Pancreas (tissue), 10 donors: Measurements from ENCODE around the gene TAX1BP3. TPM values are rescaled to one million over a fixed set of nuclear protein-coding genes. Genes with fewer than 3 reads are reported as not detected.

Experiments
- ATAC-seq, 4 donors: fragments of 200-7000 bp; cut with Tn5 transposase; one replicate each; pipeline versions ENCODE4 v1.8.0 to v1.9.1; 2020; ENCODE audit warnings: mild to moderate bottlenecking in 4 of 4, moderate library complexity in 4 of 4
- DNase-seq, 6 donors: peaks; one replicate each; pipeline ENCODE4 v3.0.0-alpha.2; 2020
- FAIRE-seq: peaks from 2 replicates; lab custom pipeline; 2012; peaks lifted over from hg19 to GRCh38; lab: Jason Lieb, UNC
- H3K27ac ChIP-seq, 4 donors: fragments of 200-600 bp; sonication (generic); 1 replicate in 3 of 4; 2 replicates in 1 of 4; pipeline versions ENCODE4 v1.5.0 to v1.8.0; 2020
- H3K27me3 ChIP-seq, 4 donors: fragments of 200-600 bp; one replicate each; pipeline ENCODE4 v1.8.0; 2021
- H3K36me3 ChIP-seq, 3 donors: fragments of 200-600 bp; sonication (generic) in 1 of 3; one replicate each; pipeline versions ENCODE4 v1.5.0 to v1.8.0; 2020 to 2021
- H3K4me1 ChIP-seq, 3 donors: fragments of 200-600 bp; one replicate each; pipeline ENCODE4 v1.8.0; 2021
- H3K4me3 ChIP-seq, 4 donors: fragments of 200-600 bp; sonication (generic) in 2 of 4; one replicate each; pipeline versions ENCODE4 v1.5.0 to v1.8.0; 2020 to 2021
- H3K9me3 ChIP-seq, 4 donors: fragments of 200-600 bp; one replicate each; pipeline ENCODE4 v1.8.0; 2021
- WGBS, 2 donors: extraction: QIAGEN DNeasy Blood & Tissue Kit; methylation state at CpG; one replicate each; pipeline ENCODE4 v1.1.7; 2013; 5-methylcytosine and 5-hydroxymethylcytosine counted together
- intact Hi-C, 3 donors: fragments of 100-400 bp; cut with DNase I; formaldehyde crosslinking; loops; one replicate each; pipeline versions ENCODE4 v1.11.1 to v1.14.2; 2022
- polyA plus RNA-seq, 2 donors: library from polyadenylated mRNA; stranded (reverse); fragments of 200-250 nt; gene quantifications; one replicate each; pipeline ENCODE4 v1.2.3, GENCODE V29; 2013
- total RNA-seq, 6 donors: library from RNA; stranded (reverse); fragmentation: NEBNext Ultra II Directional in 4 of 6; extraction: Animal tissue kit (Norgen Biotek cat#: 25700) in 4 of 6; gene quantifications; one replicate each; pipeline versions ENCODE4 v1.2.1 to v1.2.4, GENCODE V29; 2021 to 2023
- TF ChIP-seq, protein P1 (sequence below), 4 donors: fragments of 200-600 bp; sonication (generic) in 3 of 4; IDR thresholded peaks; one replicate each; pipeline versions ENCODE4 v1.5.0 to v1.8.0; 2021; ENCODE audit warnings: antibody characterized with exemption in 4 of 4
- donor health status: healthy with polysubstance abuse.
- donor health status: DM: no; HTN: no; CAD: no; lungs with moderate emphysema.
- donor health status: DM: no; HTN: no; CAD: no.
- donor health status: control.
- donor health status: control.
- donor health status: Bipolar disorder and iron deficiency.
- donor health status: DM: yes; HTN: yes; CAD: no.
- donor health status: DM: no; HTN: no; CAD: no.
- donor health status: DM: no; HTN: no; CAD: no.
- donor health status: DM: yes; HTN: yes; CAD: no.

TAX1BP3 gene
- total and polyA plus RNA-seq, 8 donors: 31.4 to 80.6 (median 47.6) TPM

DNA sequence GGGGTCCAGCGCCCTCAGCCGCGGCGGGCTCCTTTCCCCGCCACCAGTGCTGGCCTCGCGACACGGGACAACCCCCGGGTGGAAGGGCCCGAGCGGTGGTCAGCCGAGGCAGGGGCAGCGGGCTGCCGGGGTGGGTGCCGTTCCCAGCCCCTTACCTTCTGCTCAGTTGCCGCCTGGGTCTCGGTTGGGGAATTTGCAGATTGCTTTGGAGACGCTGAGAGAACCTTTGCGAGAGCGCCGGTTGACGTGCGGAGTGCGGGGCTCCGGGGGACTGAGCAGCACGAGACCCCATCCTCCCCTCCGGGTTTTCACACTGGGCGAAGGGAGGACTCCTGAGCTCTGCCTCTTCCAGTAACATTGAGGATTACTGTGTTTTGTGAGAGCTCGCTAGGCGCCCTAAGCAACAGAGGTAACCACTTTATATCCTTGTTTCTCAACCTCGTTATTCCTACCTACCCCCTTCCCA is 31.4 kb downstream of the TAX1BP3 start:
- Histone ChIP-seq H3K36me3 (no peaks in the 10 kb centered on the region), H3K4me1 (peaks cover 7 to 27% (median 9%) of the 10 kb centered on the region in 3 donors), H3K27ac (peak overlapping the region; percentile 94 to 99 (median 98)), H3K4me3 (peak overlapping the region; percentile 82 to 99 (median 98)), H3K9me3 (no peaks in the 10 kb centered on the region), H3K27me3 (no peaks in the 10 kb centered on the region)
- 1 to 2% methylated on average over 21 to 31 of the region's 31 CpGs for WGBS, 2 donors
- DNase-seq (peak in 1 of 6 donors; percentile 38), FAIRE-seq (no peak), ATAC-seq (peak in 3 of 4 donors; percentile 1 to 3 (median 2))
- intact Hi-C loops: no loop called here
- TF ChIP-seq, protein P1, sequence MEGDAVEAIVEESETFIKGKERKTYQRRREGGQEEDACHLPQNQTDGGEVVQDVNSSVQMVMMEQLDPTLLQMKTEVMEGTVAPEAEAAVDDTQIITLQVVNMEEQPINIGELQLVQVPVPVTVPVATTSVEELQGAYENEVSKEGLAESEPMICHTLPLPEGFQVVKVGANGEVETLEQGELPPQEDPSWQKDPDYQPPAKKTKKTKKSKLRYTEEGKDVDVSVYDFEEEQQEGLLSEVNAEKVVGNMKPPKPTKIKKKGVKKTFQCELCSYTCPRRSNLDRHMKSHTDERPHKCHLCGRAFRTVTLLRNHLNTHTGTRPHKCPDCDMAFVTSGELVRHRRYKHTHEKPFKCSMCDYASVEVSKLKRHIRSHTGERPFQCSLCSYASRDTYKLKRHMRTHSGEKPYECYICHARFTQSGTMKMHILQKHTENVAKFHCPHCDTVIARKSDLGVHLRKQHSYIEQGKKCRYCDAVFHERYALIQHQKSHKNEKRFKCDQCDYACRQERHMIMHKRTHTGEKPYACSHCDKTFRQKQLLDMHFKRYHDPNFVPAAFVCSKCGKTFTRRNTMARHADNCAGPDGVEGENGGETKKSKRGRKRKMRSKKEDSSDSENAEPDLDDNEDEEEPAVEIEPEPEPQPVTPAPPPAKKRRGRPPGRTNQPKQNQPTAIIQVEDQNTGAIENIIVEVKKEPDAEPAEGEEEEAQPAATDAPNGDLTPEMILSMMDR (IDR thresholded peaks at IDR 0.05): no peak

DNA sequence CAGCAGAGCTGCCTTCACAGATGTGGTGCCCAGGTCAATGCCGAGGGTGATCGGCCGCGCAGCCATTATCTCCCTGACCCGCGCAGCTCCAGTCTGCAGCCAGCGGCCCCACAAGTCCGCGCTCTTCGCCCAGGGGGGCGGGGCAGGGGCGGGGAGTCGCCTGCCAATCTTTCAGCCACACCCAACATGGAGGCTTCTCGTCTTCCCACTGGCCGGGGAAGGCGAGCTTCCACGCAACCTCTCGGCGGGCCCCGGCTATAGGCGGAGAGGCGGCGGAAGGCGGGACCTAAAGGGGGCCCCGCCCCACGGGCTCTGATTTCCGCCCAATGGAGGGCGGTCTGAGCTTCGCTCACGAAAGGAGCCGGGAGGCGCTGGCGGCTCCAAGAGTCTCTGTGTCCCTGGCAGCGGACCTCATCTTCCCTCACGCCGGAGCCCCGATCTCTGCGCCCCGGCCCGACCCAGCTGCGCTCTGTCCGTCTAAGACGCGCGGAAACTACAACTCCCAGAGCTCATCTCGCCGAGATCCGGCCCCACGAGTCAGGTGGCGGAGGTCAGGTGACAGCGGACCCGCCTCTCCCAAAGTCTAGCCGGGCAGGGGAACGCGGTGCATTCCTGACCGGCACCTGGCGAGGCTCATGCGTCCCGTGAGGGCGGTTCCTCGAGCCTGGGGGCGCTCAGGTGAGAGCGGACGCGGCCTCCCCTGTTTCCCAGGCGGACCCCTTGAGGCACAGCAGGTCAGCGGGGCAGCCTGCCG is 32.0 kb downstream of the TAX1BP3 start, which contains the start of the genes CTNS and SHPK:
TSS of gene CTNS (plus strand) at position 607 of the 754 bp plus-strand sequence. CDS start 3,447 bp downstream, outside the sequence.
TSS of gene SHPK (minus strand) at position 97 of the 754 bp plus-strand sequence. CDS start at position 66, 31 bp downstream.
- H3K4me3 ChIP-seq: peak within 1 kb of the TSS; percentile 82 to 99 (median 98)
- intact Hi-C loops: no loop called here
- H3K27ac ChIP-seq: peak within 1 kb of the TSS; percentile 94 to 99 (median 98)
- DNase-seq: peak; percentile 95 to 99 (median 98)
- no peaks in the 10 kb centered on the region for H3K27me3 ChIP-seq
- no peaks in the 10 kb centered on the region for H3K36me3 ChIP-seq
- TF ChIP-seq, protein P1 (IDR thresholded peaks at IDR 0.05): no peak
- no peak for FAIRE-seq
- peaks cover 7 to 24% (median 9%) of the 10 kb centered on the region in 3 donors for H3K4me1 ChIP-seq
- WGBS, 2 donors: 0 to 1% methylated on average over 68 of the region's 68 CpGs
- ATAC-seq: peak; percentile 92 to 98 (median 94)
- no peaks in the 10 kb centered on the region for H3K9me3 ChIP-seq

DNA sequence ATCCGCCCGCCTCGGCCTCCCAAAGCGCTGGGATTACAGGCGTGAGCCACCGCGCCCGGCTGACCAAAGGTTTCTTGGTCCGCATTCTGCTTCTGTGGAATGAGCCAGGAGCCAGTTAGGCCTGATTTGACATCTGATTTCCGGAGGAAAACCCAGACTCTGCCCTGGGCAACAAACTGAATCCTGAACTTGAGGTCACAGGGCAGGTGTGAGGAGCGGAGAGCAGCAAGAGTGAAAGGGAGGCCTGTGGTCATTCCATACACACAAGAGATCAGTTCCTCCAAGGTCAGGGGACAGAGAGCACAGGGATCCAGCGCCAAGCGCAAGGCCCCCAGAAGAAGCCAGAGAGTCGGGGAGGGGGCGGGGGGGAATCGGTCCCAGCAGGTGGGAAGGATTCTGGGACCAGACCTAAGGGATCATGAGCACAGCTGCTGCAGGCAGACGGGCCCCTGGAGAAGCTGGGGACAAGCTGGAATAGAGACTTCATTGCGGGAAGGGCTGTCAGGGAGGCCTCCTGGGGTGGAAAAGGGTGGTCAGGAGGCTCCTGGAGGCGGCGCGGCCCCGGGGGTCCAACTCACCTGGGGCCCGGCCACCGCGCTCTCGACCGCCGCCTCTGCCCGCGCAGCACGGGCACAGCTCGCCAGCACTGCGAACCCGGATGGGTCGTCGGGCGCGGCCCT is 32.8 kb downstream of the TAX1BP3 start:
- no peaks in the 10 kb centered on the region for H3K36me3 ChIP-seq
- intact Hi-C loops: no loop called here
- peak in 1 of 6 donors; percentile 52 for DNase-seq
- TF ChIP-seq, protein P1 (IDR thresholded peaks at IDR 0.05): no peak
- ATAC-seq: peak in 2 of 4 donors; percentile 2 to 4
- peak overlapping the region; percentile 82 to 99 (median 98) for H3K4me3 ChIP-seq
- peak overlapping the region; percentile 94 to 99 (median 98) for H3K27ac ChIP-seq
- H3K4me1 ChIP-seq: peaks cover 2 to 20% (median 5%) of the 10 kb centered on the region in 3 donors
- WGBS, 2 donors: 8 to 12% methylated on average over 33 to 38 of the region's 38 CpGs
- FAIRE-seq: no peak
- H3K27me3 ChIP-seq: no peaks in the 10 kb centered on the region
- H3K9me3 ChIP-seq: no peaks in the 10 kb centered on the region

DNA sequence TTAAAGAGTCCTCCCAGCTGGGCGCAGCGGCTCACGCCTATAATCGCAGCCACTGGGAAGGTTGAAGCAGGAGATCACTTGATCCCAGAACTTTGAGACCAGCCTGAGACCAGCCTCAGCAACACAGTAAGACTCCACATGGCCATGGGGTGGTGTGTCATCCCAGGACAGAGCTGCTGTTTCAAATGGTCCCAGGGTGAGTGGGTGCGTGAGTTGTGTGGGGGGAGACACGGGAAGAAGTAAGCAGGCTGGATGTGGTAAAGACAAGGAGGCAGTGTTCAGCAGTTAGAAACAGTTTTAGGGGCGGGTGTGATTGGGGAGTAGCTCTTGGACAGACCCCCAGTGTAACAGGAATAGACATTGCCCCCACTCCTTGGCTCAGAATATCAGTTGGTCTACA is 36.1 kb downstream of the TAX1BP3 start:
- FAIRE-seq (no peak), DNase-seq (no peak), ATAC-seq (no peak)
- Histone ChIP-seq H3K4me1 (peaks cover 0 to 5% (median 0%) of the 10 kb centered on the region in 3 donors), H3K4me3 (no peak overlapping the region), H3K27ac (no peak overlapping the region), H3K27me3 (no peaks in the 10 kb centered on the region), H3K9me3 (no peaks in the 10 kb centered on the region), H3K36me3 (peaks cover 0 to 19% (median 0%) of the 10 kb centered on the region in 3 donors)
- TF ChIP-seq, protein P1 (IDR thresholded peaks at IDR 0.05): no peak
- WGBS, 2 donors: 95 to 100% methylated on average over 7 of the region's 7 CpGs
- intact Hi-C loops: no loop called here
